Measurements from ENCODE around the gene BLZF1. TPM values are rescaled to one million over a fixed set of nuclear protein-coding genes. Genes with fewer than 3 reads are reported as not detected.

The BLZF1 gene
- total and polyA plus RNA-seq, 10 of the 15 experiments (the other 5 are each of a cell fraction or from before 2014, with no cell fraction given) = 5.1 to 11.9 (median 9.0) TPM

DNA sequence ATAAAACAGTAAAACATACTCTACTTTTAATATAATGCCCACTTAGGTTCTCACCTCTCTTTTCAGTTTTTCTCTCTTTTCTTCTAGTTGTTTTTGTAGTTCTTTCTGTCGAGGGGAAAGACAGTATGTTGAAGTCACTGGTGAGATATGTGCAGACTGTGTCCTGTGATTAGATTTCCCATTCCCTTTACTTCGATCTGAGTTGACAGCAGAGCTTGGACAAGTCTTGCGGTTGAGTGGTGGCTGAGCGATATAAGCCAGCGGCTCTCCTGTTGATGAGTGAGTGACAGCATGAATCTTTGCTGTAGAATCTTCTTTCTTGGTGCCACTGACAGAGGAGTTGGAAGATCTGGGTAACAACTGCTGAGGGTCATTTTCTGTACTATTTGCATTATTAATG lies 53.3 kb downstream of the BLZF1 start (continued):
- TF ChIP-seq, protein P1, sequence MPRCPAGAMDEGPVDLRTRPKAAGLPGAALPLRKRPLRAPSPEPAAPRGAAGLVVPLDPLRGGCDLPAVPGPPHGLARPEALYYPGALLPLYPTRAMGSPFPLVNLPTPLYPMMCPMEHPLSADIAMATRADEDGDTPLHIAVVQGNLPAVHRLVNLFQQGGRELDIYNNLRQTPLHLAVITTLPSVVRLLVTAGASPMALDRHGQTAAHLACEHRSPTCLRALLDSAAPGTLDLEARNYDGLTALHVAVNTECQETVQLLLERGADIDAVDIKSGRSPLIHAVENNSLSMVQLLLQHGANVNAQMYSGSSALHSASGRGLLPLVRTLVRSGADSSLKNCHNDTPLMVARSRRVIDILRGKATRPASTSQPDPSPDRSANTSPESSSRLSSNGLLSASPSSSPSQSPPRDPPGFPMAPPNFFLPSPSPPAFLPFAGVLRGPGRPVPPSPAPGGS (IDR thresholded peaks at IDR 0.05; ENCODE audit: borderline replicate concordance, insufficient read depth, low read depth, low read length, poor library complexity, severe bottlenecking) = no peak
- TF ChIP-seq, protein P2, sequence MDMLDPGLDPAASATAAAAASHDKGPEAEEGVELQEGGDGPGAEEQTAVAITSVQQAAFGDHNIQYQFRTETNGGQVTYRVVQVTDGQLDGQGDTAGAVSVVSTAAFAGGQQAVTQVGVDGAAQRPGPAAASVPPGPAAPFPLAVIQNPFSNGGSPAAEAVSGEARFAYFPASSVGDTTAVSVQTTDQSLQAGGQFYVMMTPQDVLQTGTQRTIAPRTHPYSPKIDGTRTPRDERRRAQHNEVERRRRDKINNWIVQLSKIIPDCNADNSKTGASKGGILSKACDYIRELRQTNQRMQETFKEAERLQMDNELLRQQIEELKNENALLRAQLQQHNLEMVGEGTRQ (IDR thresholded peaks at IDR 0.05; ENCODE audit: borderline replicate concordance, low read depth, low read length) = no peak
- TF ChIP-seq BMI1 (IDR thresholded peaks at IDR 0.05; ENCODE audit: borderline replicate concordance) (no peak), NFIC (IDR thresholded peaks at IDR 0.05; ENCODE audit: low read depth, low read length) (no peak), GABPA (IDR thresholded peaks at IDR 0.05; ENCODE audit: low read depth) (no peak), RB1 (IDR thresholded peaks at IDR 0.05; ENCODE audit: borderline replicate concordance) (no peak), KAT2A (conservative IDR thresholded peaks at IDR 0.05; ENCODE audit: control insufficient read depth, low read depth, low read length) (no peak), ZNF384 (IDR thresholded peaks at IDR 0.05; ENCODE audit: borderline replicate concordance, low read depth, low read length) (no peak), ZNF622 (IDR thresholded peaks at IDR 0.05) (no peak), ESRRA (IDR thresholded peaks at IDR 0.05; ENCODE audit: low read length) (no peak), ZNF217 (IDR thresholded peaks at IDR 0.05) (no peak), SIN3A (IDR thresholded peaks at IDR 0.05; ENCODE audit: low read depth, low read length) (no peak), CEBPB (IDR thresholded peaks at IDR 0.05; ENCODE audit: borderline replicate concordance in 1 of 2, low read depth in 2 of 2, low read length in 2 of 2) (no peak), RUNX3 (IDR thresholded peaks at IDR 0.05; ENCODE audit: low read length) (no peak)
- TF ChIP-seq, protein P3, sequence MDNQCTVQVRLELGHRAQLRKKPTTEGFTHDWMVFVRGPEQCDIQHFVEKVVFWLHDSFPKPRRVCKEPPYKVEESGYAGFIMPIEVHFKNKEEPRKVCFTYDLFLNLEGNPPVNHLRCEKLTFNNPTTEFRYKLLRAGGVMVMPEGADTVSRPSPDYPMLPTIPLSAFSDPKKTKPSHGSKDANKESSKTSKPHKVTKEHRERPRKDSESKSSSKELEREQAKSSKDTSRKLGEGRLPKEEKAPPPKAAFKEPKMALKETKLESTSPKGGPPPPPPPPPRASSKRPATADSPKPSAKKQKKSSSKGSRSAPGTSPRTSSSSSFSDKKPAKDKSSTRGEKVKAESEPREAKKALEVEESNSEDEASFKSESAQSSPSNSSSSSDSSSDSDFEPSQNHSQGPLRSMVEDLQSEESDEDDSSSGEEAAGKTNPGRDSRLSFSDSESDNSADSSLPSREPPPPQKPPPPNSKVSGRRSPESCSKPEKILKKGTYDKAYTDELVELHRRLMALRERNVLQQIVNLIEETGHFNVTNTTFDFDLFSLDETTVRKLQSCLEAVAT (IDR thresholded peaks at IDR 0.05) = no peak

Measured in GM12878 (cell line).